HG02885 (cell line): ENCODE measurements around the gene FILIP1.

Experiments used
- ATAC-seq: cut with Tn5 transposase; IDR thresholded peaks from one replicate; pipeline ENCODE4 v1.9.1; 2021; ENCODE audit warnings: mild to moderate bottlenecking; ENCODE audit not compliant: unreplicated experiment, poor library complexity

The FILIP1 gene

GRCh38 chr6:75243333-75244062, 250.1 kb downstream of the FILIP1 start, which contains the start of gene COX7A2:
Gene COX7A2 (minus strand): TSS chr6:75243801. CDS start chr6:75243734, 67 bp downstream.
- peak; percentile 92 for ATAC-seq
